ENCODE data around the gene FAM72B.
"Not testable (repeated sequence)": the region's sequence is repeated elsewhere in the genome, so short reads cannot be mapped to it uniquely, and the experiment has no call there.

FAM72B gene

DNA sequence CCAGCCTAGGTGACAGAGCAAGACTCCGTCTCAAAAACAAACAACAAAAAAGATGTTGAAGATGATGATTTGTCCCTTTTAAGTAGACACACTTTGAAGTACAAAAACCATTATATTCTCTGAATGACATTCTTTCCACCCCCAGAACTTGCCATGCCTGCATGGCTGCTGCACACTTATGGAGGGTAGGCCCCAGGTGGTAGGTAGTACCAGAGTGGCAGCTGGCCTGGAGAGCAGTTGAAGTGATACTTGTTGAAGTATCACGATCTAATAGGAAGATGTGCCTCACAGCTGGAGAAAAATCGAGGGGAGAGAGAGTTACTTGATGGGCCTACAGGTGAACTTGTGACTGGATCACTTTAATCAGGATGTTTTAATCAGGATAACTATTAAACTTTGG, 15.6 kb upstream of the FAM72B start:
- DNase-seq, result not testable (repeated sequence)

DNA sequence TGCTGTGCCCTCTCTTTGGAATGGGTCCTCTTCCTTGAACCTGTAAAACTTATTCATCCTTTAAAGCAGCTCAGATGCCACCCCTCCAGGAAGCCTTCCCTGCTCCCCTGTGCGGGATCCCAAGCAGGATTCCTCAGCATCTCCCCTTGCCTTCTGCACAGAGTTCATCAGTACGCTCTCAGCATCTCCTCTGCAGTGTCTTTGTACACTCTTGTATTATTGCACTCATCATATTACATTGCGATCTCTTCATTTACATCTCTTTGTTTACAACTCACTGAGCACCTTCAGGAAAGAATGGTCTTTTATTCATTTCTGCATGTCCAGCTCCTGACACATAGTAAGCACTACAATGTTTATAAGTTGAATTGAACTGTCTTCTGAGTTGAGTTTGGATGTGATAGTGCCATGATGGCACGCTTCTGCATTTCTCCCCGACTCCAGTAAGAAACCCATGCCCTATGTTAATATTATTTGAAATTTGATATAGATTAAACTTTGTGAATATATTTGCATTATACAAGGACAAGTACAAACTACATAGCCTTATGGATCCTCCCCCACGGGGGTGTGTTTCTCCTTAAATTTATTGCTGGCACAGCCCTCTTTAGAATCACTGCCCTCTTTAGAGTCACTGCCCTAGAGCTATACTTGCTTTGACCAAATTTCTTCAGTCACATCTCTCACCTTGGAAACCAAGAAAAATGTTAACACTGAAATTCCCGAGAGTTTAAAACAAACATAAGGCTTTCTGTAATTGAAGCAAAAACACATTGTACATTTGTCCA, 13.1 kb upstream of the FAM72B start:
- DNase-seq, result not testable (repeated sequence)

DNA sequence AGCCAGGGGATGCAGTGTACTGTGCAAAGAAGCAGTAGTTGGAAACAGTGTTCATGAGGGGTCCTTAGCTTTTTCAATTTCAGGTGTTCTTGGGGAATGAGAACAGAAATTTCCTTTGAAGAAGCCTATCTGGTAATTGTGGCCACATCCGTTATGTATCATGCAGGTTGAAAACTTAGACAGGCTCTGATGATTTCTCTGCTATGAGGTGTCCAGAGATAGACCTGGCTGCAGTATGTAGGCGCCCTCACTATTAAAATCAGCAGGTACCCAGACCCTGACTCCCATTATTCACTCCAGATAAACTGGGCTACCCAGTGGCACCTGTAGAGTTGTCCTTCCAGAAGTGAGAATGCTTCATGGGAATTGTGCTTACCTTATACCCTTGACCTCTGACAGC, 8.4 kb upstream of the FAM72B start:
- DNase-seq, result not testable (repeated sequence)

DNA sequence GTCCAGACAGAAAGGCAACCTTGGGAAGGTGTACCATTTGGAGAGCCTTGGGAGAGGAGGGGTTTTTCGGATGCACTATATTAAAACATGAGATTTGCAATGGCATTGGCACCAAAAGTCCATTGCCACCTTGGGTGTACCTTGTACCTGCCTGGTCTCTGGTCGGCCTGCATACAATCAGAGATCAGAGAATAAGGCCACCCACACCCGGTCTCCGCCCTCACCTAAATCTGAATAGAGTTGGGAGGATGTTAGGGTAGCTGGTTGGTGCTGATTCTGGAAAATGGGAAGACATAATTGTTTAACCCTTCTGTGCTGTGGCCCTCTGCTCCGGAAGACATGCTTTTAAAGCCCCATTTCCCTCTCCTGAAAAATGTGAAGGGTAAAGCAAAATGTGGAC, 3.8 kb upstream of the FAM72B start:
- not testable (repeated sequence) for DNase-seq

DNA sequence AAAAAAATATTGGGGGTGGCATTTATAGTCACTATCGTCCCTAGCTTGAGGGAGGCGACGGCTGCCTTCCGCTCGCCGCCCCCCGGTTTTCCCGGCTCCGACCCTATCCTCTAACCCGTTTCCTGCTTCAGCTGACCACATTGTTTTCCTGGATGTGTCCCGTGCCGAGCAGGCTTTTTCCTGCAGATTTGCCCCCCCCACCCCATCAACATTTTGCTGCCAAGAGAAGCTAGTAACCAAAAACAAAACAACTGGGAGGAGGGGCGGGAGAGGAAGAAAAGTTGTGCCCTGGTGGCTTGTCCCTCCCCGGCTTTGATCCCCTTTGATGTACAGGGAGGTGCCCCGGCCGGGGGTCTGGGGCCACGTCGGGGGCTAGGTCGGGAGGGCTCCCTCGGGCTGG, 2.1 kb upstream of the FAM72B start:
- not testable (repeated sequence) for DNase-seq

DNA sequence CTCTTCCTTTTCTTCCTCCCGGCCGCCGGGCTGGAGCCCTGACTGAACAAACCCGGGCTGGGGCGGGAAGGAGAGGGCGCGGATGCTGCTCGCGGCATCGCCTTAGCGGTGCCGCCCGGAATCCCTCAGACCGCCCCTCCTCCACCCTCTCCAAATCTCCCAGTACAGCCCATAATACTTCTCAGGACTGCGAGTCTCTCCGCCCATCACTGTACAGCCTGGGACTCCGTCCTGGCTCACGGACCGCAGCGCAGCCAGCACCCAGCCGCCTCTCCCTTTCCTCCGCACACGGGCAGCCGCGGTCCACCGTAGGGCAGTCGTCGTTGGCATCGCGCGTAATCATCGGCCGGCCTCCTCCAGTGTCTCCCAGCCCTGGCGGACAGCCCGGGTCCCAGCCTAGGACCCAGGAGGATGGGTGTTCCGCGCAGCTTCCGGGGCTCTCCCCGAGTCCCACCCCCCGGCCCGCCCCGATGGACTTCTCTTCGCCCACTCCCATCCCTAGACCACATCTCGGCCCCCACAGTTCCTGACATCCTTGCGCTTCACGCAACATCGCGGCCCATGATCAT, 1.1 kb upstream of the FAM72B start:
- not testable (repeated sequence) for DNase-seq

DNA sequence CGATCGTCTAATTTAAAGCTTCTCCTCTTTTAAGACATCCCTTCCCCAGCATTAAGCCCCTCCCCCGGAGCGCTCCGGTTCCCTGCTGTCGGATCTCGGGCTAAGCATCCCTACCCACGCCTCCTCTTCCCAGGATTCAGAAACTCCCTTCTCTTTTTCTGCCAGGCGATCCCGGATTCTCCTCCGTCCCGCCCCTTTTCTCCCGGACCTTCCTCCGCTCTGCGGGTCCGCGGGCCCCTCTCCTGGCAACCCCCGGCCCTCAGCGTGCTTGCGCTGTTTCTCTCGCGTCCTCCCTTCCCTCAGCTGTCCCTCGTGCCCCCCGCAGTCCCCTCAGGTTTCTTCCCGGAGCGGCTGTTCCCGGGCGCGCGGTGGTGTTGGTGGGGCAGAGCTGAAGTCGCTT, 273 bp downstream of the FAM72B start:
- not testable (repeated sequence) for DNase-seq

DNA sequence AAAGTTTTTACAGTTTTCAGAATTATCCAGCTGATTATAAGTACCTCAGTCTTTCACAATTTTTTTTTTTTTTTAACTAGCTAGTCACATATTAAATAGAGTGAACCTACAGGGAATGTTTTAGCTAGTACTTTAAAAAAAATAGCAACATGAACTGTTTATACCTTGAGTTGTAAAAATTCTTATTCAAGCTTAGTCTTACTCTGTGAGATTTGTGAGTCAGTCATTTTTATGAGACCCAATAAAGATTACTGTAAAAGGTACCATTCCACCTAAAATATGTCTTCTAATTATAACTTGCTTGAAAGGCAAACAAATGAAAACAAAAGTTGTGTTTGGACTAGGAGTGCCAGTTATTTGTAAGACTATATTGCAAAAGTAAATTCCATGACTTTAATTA, 5.9 kb downstream of the FAM72B start:
- DNase-seq, result not testable (repeated sequence)

DNA sequence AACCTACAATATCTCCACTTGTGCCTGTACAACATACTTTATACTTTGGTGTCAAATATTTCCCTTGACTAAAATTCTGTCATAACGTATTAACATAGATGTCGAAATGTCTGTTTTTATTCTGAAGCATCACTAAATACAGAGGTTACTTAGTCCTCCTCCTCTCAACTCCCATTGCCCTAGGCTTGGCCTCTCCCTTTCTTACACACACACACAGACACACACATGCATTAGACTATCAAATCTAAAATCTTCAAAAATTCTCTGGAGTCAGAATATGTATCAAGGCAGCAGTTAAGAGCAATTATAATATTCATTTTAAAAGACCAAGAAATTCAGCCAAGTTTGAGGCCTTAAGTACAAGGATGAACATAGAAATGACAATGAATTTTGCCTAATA, 7.5 kb downstream of the FAM72B start:
- DNase-seq, result not testable (repeated sequence)

DNA sequence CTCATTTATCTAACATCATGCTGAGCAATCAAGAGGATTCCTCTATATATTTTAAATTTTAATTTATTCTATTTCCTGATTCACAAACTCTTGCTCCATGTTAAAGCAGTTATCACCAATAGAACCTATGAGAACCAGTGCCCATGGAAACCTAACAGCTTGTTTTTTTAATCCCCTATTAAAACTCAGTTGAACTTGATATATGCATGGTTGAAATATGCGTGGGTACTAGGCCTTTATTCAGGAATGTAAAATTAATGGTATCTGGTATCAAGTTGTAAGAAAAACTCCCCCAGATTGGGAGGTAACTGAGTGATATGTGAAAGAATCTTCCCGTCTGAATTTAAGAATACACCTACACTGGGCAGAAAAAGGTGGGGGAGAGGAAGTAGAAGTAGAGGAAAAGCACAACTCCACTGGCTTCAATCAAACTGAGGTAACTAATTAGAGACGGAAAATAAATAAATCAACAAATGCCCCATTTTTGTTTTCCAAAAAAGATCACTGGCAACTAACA, 15.9 kb downstream of the FAM72B start:
- not testable (repeated sequence) for DNase-seq

DNA sequence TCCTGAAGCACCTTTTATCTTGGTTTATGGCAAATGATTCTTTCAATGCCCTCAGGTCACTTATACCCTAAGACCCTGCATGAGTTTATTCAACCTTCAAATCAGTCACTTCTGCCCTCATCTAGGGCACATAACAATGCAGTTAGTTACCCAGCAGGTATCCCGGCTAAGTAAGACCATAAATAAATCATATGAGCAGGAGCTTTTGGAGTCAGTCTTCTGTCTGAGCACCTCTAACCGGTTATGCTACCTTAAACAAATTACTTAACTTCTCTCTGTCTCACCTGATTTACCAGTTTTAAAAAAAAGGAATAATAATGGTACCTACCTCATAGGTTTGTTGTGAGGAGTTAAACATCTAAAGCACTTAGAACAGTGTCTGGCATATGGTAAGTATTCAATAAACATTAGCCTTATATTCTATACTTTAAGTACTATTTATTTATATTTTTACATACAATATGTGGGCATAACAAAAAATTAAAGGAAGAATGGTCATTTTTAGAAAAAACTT, 16.9 kb downstream of the FAM72B start:
- DNase-seq, result not testable (repeated sequence)

DNA sequence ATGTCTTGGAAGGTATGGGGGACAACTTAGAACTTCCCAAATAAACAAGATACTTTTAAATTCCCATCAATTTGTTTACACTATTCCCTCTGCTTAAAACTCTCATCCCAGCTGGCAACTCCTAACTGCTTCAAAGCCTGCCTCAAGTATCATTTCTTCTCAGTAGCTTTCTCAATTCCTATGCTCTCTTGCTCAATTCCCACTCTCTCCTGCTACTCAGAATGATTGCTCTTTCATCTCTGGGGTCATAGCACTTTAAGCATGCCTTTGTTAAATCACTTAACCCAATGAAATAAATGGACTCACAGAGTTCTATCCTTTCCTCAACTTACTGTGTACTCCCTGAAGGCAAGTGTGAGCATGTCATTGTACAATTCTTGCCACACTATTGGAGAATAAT, 18.8 kb downstream of the FAM72B start:
- not testable (repeated sequence) for DNase-seq

DNA sequence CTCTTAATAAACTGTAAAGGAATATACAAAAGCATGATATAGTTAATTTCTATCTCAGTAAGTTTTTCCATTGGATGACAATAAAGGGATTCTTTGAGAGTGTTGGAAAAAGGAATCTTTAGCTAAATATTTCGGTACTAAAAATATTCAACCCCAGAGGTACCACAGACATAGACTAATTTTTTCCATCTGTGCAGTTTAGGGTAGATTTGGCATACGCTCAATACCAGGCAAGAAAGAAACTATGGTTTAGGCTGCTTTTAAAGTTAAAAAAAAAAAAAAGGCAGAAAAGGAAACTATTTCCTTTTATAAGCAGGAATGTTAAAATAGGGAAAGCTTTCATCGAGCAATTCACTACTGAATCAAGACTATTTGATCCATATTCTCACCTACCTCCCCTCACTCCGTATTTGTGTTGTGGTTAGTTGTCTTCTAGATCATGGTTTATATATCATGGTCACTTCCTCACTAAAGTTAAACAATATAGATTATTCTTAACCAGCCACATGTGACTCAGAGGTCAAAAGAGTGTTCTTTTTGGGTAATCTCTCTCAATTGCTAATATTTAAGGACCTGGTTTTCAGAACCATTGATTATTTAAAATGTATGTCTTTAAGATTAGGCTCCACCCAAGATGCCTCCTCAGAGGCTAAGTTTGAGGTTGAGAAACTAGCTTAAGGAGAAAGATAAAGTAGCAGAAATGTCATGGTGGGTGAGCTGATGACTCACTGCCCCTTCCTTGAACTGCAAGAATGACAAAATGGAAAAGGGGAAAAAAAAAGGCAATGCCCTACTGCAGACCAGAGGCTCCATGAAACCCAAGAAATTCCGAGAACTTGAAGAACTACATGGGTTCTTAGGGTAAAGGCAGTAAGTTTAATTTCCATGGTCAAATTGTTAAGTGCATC, 20.0 kb downstream of the FAM72B start:
- not testable (repeated sequence) for DNase-seq

DNA sequence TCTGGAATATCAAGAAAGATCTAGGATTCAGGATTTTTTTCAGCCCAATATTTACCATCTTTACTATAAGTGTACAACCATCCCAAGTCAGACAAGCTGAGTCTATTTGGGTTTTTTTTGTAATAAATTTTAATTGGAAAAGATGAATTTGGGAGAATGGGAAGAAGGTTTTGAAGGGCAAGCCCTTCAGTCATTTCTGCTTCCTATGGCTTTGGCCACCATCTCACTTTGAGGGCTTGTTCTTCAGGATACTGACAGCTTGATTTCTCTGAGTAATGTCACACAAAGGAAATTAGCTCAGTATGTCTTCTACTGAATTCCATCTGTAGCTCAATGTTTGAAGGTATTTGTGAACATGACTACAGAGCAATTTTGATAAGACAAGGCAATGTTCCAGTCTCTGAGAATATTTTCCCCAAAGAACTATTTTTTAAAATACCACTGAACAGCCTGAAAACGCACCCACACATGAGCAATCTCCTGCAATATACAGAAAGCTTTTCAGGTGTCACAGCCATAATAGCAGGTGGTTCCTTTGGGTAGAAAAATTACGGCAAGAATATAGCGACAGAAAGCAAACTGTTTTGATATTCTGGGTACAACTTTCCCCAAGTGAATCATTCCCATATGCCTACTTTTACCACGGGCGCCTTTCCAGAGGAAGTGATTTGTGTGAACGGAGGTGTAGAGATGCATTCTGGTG, 22.8 kb downstream of the FAM72B start:
- DNase-seq, result not testable (repeated sequence)

DNA sequence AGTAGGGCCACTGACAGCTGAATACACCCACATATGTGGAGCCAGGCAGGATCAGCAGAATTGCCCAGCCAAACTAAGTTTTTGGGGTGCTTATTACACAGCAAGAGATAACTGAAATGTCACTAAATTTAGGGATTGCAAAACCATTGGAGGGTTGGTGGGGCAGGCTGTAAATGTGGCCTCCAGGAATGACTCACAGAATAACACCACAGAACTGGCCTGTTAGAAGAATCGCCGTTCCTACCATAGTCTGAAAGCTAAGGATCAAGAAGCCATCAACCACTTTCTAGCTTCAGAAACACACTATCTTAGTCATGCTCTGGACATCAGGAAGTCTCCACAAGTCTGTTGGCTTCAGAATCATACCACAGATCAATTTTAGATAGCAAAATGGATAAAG, 24.0 kb downstream of the FAM72B start:
- DNase-seq, result not testable (repeated sequence)

DNA sequence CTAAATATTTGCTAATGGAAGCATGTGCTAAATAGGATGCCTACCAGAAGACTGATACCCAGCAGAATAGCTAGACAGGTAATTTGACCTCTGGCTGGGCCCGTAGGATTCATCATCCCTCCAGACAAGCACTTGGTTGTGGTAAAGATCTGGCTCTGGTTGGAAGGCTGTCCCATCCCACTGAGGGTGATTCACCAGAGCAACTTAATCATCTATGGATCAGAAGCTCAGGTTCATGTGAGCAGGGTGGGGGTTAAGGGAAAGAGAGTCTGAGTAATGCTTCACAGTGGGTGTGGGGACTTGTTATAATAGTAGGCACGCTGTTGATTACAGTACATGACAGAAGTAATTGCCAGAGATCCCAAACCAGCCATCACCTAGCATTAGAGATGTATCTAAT, 26.5 kb downstream of the FAM72B start:
- DNase-seq, result not testable (repeated sequence)

DNA sequence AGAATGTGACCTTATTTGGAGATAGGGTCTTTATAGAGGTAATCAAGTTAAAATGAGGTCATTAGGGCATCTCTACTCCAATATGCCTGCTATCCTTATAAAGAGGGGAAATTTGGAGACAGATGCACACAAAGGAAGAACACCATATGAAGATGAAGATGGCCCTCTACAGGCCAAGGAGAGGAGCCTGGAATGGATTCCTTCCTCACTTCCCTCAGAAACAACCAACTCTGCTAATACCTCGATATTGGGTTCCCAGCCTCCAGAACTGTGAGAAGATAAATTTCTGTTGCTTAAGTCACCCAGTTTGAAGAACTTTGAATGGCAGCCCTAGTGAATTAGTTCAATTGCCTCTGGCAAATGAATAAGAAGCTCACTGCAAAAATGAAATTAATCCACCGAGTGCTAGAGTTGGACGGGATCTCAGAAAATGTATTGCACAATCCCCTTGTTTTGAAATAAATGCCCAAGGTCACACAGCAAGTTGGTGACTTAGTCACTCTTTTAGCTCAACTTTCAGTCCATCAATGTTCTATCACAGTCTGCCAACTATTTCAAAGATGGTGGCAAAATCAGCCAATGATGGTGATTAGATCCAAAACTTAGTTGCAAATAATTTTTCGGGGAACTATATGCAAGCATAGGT, 27.1 kb downstream of the FAM72B start:
- not testable (repeated sequence) for DNase-seq

DNA sequence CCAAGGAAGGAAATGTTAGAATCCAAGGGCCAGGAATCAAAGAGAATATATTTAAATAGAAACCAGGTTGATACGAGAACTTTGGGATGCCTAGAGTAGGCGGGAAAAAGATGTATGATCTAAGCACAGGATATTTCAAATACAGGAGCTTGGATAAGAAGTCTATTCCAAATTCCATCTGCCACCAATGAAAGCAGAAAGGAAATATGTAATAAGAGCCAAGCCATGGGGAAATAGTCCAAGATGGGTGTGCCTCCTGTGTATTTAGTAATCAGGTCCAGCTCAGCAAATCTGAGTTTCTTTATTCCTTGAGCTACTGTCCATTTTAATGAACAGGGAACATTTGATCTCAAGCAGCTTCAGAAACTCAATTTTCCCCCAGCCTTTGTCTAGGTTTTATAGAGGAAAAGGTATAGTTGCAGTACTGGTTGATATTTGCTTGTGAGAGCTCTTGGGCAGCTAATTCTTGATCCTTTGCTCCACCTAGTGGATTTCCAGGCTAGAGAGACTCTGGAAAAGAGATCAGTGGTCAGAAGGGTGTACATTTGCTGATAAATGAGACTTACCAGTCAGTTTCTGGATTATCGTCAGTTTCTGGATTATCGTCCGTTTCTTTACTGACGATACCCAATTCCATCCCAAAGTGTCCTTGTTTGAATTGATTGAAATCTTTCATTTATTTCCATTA, 28.3 kb downstream of the FAM72B start:
- DNase-seq, result not testable (repeated sequence)

DNA sequence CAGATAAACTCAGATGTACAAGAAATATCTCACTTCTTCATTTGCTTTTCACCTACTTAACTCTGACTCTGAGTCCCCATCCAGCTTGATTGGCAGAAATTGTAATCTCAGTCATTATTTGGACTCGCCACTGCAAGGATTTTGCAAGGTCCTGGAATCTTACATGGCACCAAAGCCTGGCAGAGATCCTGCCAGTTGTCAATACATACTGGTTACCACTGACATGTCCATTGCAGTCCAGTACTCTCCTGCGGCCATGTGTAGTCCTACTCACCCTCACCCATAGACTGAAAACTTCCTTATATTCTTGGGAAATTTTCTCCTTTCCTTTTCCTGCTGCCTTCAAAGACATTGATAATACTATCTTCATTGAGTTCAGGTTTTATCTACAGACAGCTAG, 29.3 kb downstream of the FAM72B start:
- not testable (repeated sequence) for DNase-seq

DNA sequence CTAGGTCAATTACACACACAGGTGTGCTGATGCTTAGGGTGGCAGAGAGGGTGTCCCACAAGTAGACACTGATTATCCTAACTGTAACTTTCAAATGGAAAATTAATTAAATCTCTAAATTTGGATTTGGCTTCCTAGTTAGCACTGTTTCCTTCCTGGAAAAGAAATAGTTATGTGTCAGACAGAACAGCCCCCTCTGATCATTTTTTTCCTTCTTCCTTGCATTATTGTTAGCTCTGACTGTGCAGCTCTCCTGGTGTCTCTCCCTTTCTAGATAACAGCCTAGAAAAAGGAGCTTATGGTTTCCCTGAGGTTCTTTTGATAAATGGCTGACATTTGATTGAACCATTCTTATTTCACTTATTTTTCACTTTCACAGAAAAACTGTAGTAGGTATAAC, 31.4 kb downstream of the FAM72B start:
- DNase-seq, result not testable (repeated sequence)

DNA sequence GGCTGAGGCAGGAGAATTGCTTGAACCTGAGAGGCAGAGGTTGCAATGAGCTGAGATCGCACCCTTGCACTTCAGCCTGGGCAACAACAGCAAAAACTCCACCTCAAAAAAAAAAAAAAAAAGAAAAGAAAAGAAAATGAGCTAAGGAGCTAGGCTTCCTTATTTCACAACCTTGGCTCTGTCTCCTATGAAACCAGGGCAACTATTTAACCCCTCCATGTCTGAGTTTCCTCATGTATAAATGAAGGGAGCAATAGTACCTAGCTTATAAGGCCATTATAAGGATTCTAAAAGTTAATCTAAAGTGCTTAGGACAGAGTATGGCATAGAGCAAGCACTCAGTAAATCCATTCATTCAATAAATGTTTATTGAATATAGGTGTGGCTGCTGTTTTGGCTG, 32.8 kb downstream of the FAM72B start:
- not testable (repeated sequence) for DNase-seq
